OCI-LY1 (cell line): ENCODE measurements around the gene PRSS58.

Source experiments
- H2AFZ ChIP-seq: fragments of 200-600 bp; sonication (generic), shearing (Covaris generic); 2 replicates; pipeline ENCODE4 v1.6.0; 2014; ENCODE audit warnings: antibody characterized with exemption, mild to moderate bottlenecking, low read length
- H3F3A ChIP-seq: fragments of 200-600 bp; sonication (generic), shearing (Covaris generic); 2 replicates; pipeline ENCODE4 v1.6.0; 2014; ENCODE audit warnings: mild to moderate bottlenecking, antibody characterized with exemption, low read length, moderate library complexity; ENCODE audit not compliant: insufficient read depth
- H3K27ac ChIP-seq: fragments of 200-600 bp; sonication (generic); 2 replicates; pipeline ENCODE4 v1.5.1; 2014; ENCODE audit warnings: low read length, mixed run types, mild to moderate bottlenecking, low read depth; ENCODE audit not compliant: poor library complexity, severe bottlenecking
- H3K27me3 ChIP-seq: fragments of 200-600 bp; sonication (generic); 2 replicates; pipeline ENCODE4 v1.6.0; 2014; ENCODE audit warnings: antibody characterized with exemption, mild to moderate bottlenecking, low read length, moderate library complexity; ENCODE audit not compliant: insufficient read depth
- H3K36me3 ChIP-seq: fragments of 200-600 bp; sonication (generic); 2 replicates; pipeline ENCODE4 v1.6.1; 2014; ENCODE audit warnings: mild to moderate bottlenecking, antibody characterized with exemption, low read length, moderate library complexity, mixed read lengths; ENCODE audit not compliant: insufficient read depth
- H3K4me1 ChIP-seq: fragments of 200-600 bp; sonication (generic); 2 replicates; pipeline ENCODE4 v1.5.1; 2014; ENCODE audit warnings: mild to moderate bottlenecking, low read length, moderate library complexity; ENCODE audit not compliant: insufficient read depth, severe bottlenecking
- H3K4me2 ChIP-seq: fragments of 200-600 bp; sonication (generic), shearing (Covaris generic); 2 replicates; pipeline ENCODE4 v1.6.1; 2014; ENCODE audit warnings: low read length
- H3K4me3 ChIP-seq: fragments of 200-600 bp; sonication (generic); 2 replicates; pipeline ENCODE4 v1.5.1; 2014; ENCODE audit warnings: low read length, low read depth, mild to moderate bottlenecking, mixed read lengths; ENCODE audit not compliant: poor library complexity, severe bottlenecking
- H3K79me2 ChIP-seq: fragments of 200-600 bp; shearing (Covaris generic); 2 replicates; pipeline ENCODE4 v1.6.1; 2016; ENCODE audit warnings: mixed run types, low read length, mixed read lengths; ENCODE audit not compliant: insufficient read depth
- H3K9ac ChIP-seq: fragments of 200-600 bp; sonication (generic), shearing (Covaris generic); 2 replicates; pipeline ENCODE4 v1.6.1; 2014; ENCODE audit warnings: mild to moderate bottlenecking, low read length, mixed read lengths
- H3K9me2 ChIP-seq: fragments of 200-600 bp; sonication (generic), shearing (Covaris generic); 2 replicates; pipeline ENCODE4 v1.6.1; 2014; ENCODE audit warnings: low read depth, mild to moderate bottlenecking, low read length, mixed read lengths
- H3K9me3 ChIP-seq: fragments of 200-600 bp; shearing (Covaris generic); 2 replicates; pipeline ENCODE4 v1.6.1; 2014; ENCODE audit warnings: low read length, mixed read lengths
- H4K20me1 ChIP-seq: fragments of 200-600 bp; sonication (generic), shearing (Covaris generic); 2 replicates; pipeline ENCODE4 v1.6.0; 2016; ENCODE audit warnings: mild to moderate bottlenecking, low read length; ENCODE audit not compliant: insufficient read depth
- CTCF ChIP-seq: fragments of 200-600 bp; sonication (generic), shearing (Covaris generic); IDR thresholded peaks from 2 replicates; pipeline ENCODE4 v1.5.1; 2017; ENCODE audit warnings: mild to moderate bottlenecking, antibody characterized with exemption, low read length, moderate library complexity, mixed read lengths
- EZH2 ChIP-seq: fragments of 200-600 bp; sonication (generic), shearing (Covaris generic); IDR thresholded peaks from 2 replicates; pipeline ENCODE4 v1.8.0; 2017; ENCODE audit warnings: borderline replicate concordance, mixed run types, mild to moderate bottlenecking, antibody characterized with exemption, low read length, moderate library complexity, mixed read lengths

The PRSS58 gene

GRCh38 chr7:142301923-142302550, 44.2 kb upstream of the PRSS58 start:
- H3K9me2 ChIP-seq, result no peaks in the 10 kb centered on the region
- no peak overlapping the region for H3K4me2 ChIP-seq
- H3K9ac ChIP-seq, result no peak overlapping the region
- no peaks in the 10 kb centered on the region for H4K20me1 ChIP-seq
- no peaks in the 10 kb centered on the region for H3K79me2 ChIP-seq
- H3K27ac ChIP-seq, result no peak overlapping the region
- H3K4me3 ChIP-seq, result no peak overlapping the region
- TF ChIP-seq CTCF (peak; percentile 78), EZH2 (no peak)
- H3F3A ChIP-seq, result no peaks in the 10 kb centered on the region
- H3K9me3 ChIP-seq, result no peaks in the 10 kb centered on the region
- no peak overlapping the region for H2AFZ ChIP-seq
- H3K27me3 ChIP-seq, result peaks cover 7% of the 10 kb centered on the region; the same call in 1 of the 2 replicates
- no peaks in the 10 kb centered on the region for H3K36me3 ChIP-seq
- H3K4me1 ChIP-seq, result no peaks in the 10 kb centered on the region

GRCh38 chr7:142301299-142301698, 43.4 kb upstream of the PRSS58 start:
- Histone ChIP-seq H3K9me3 (no peaks in the 10 kb centered on the region), H4K20me1 (no peaks in the 10 kb centered on the region), H3F3A (no peaks in the 10 kb centered on the region), H3K9ac (no peak overlapping the region), H3K27ac (no peak overlapping the region), H3K27me3 (peaks cover 7% of the 10 kb centered on the region; the same call in 1 of the 2 replicates), H2AFZ (no peak overlapping the region), H3K4me2 (no peak overlapping the region), H3K79me2 (no peaks in the 10 kb centered on the region), H3K9me2 (no peaks in the 10 kb centered on the region), H3K4me1 (no peaks in the 10 kb centered on the region), H3K36me3 (no peaks in the 10 kb centered on the region), H3K4me3 (no peak overlapping the region)
- TF ChIP-seq CTCF (no peak), EZH2 (no peak)

- no peak overlapping the region for H3K4me3 ChIP-seq
- H3K9me2 ChIP-seq, result no peaks in the 10 kb centered on the region
- no peak overlapping the region for H3K27ac ChIP-seq
- no peaks in the 10 kb centered on the region for H3K4me1 ChIP-seq
- H3F3A ChIP-seq, result no peaks in the 10 kb centered on the region
- H3K79me2 ChIP-seq, result no peaks in the 10 kb centered on the region
- no peaks in the 10 kb centered on the region for H3K9me3 ChIP-seq
- H3K9ac ChIP-seq, result no peak overlapping the region
- no peaks in the 10 kb centered on the region for H3K36me3 ChIP-seq
- no peak overlapping the region for H3K4me2 ChIP-seq
- no peaks in the 10 kb centered on the region for H4K20me1 ChIP-seq
- TF ChIP-seq EZH2, result no peak
- peak; percentile 64 for TF ChIP-seq CTCF
- peaks cover 7% of the 10 kb centered on the region; the same call in 1 of the 2 replicates for H3K27me3 ChIP-seq
- no peak overlapping the region for H2AFZ ChIP-seq
Observed at GRCh38 chr7:142300689-142301088, 42.8 kb upstream of the PRSS58 start.
